H1 (cell line): ENCODE measurements around the gene LRRC26. TPM values are rescaled to one million over a fixed set of nuclear protein-coding genes. Genes with fewer than 3 reads are reported as not detected.

Experiments used
- CTCF ChIA-PET: fragments of 300-600 bp; sonication (Branson Sonifier 250); formaldehyde crosslinking; loops from one replicate; lab custom pipeline; 2021; ENCODE audit not compliant: partially characterized antibody; lab: Charles Lee
- POLR2A ChIA-PET: fragments of 300-600 bp; sonication (Branson Sonifier 250); formaldehyde crosslinking; loops from one replicate; lab custom pipeline; 2021; ENCODE audit warnings: inconsistent platforms; ENCODE audit not compliant: partially characterized antibody; lab: Charles Lee
- DNase-seq, 2 experiments: peaks; one replicate each; pipeline versions ENCODE4 v3.0.0 to v3.0.0-alpha.2; 2010 to 2022; ENCODE audit warnings: low spot score in 2 of 2, low read depth in 1 of 2, mixed read lengths in 1 of 2
- FAIRE-seq: peaks from 2 replicates; lab custom pipeline; 2011; peaks lifted over from hg19 to GRCh38; lab: Jason Lieb, UNC
- H2AFZ ChIP-seq: 2 replicates; pipeline ENCODE4 v1.8.1; 2012; ENCODE audit warnings: low read length, inconsistent platforms
- H2AK5ac ChIP-seq: 2 replicates; pipeline ENCODE4 v1.6.1; 2013; ENCODE audit warnings: low read depth, low read length
- H2BK120ac ChIP-seq: replicated peaks from 2 replicates; pipeline ENCODE3; 2013; ENCODE audit warnings: low read depth, low read length, inconsistent platforms
- H2BK12ac ChIP-seq: 2 replicates; pipeline ENCODE4 v1.6.1; 2013; ENCODE audit warnings: low read depth, low read length
- H2BK15ac ChIP-seq: 2 replicates; pipeline ENCODE4 v1.6.1; 2013; ENCODE audit warnings: low read length
- H2BK20ac ChIP-seq: 2 replicates; pipeline ENCODE4 v1.6.1; 2013; ENCODE audit warnings: low read length
- H2BK5ac ChIP-seq: 2 replicates; pipeline ENCODE4 v1.6.1; 2013; ENCODE audit warnings: low read depth, low read length
- H3K14ac ChIP-seq: 2 replicates; pipeline ENCODE4 v1.6.1; 2013; ENCODE audit warnings: inconsistent platforms; ENCODE audit not compliant: insufficient read length
- H3K18ac ChIP-seq: 2 replicates; pipeline ENCODE4 v1.6.1; 2013; ENCODE audit warnings: low read length; ENCODE audit errors: extremely low read depth
- H3K23ac ChIP-seq: 2 replicates; pipeline ENCODE4 v1.6.1; 2013; ENCODE audit warnings: inconsistent platforms; ENCODE audit not compliant: insufficient read length
- H3K23me2 ChIP-seq: 2 replicates; pipeline ENCODE4 v1.6.1; 2013; ENCODE audit warnings: low read depth, low read length
- H3K27ac ChIP-seq: 2 replicates; pipeline ENCODE4 v1.6.1; 2011; ENCODE audit warnings: low read depth, low read length, inconsistent platforms
- H3K27me3 ChIP-seq, 4 experiments: replicated peaks in 1 of 4; 1 replicate in 1 of 4; 2 replicates in 3 of 4; pipeline versions ENCODE4 v1.6.1 to v1.8.1; 2011 to 2013; ENCODE audit warnings: low read length in 3 of 4, mild to moderate bottlenecking in 3 of 4, inconsistent platforms in 2 of 4, mixed read lengths in 2 of 4, moderate library complexity in 1 of 4; ENCODE audit not compliant: control insufficient read depth in 3 of 4, insufficient read depth in 3 of 4; ENCODE audit errors: extremely low read depth in 1 of 4
- H3K36me3 ChIP-seq, 4 experiments: 2 replicates each; pipeline versions ENCODE4 v1.6.1 to v1.8.1; 2011 to 2013; ENCODE audit warnings: mild to moderate bottlenecking in 4 of 4, low read length in 3 of 4, moderate library complexity in 2 of 4, control low read depth in 1 of 4, inconsistent platforms in 1 of 4; ENCODE audit not compliant: insufficient read depth in 4 of 4, control insufficient read depth in 2 of 4
- H3K4ac ChIP-seq: replicated peaks from 2 replicates; pipeline ENCODE3; 2013; ENCODE audit warnings: low read length, low read depth, mixed read lengths, inconsistent platforms; ENCODE audit not compliant: insufficient read length
- H3K4me1 ChIP-seq, 4 experiments: replicated peaks in 1 of 4; 1 replicate in 1 of 4; 2 replicates in 3 of 4; pipeline versions ENCODE4 v1.6.1 to v1.8.1; 2011 to 2013; ENCODE audit warnings: low read length in 3 of 4, inconsistent platforms in 2 of 4, mixed read lengths in 1 of 4; ENCODE audit not compliant: insufficient read depth in 4 of 4, control insufficient read depth in 3 of 4
- H3K4me2 ChIP-seq, 2 experiments: 2 replicates each; pipeline versions ENCODE4 v1.6.1 to v1.8.1; 2011 to 2013; ENCODE audit warnings: low read depth in 2 of 2, low read length in 2 of 2, control low read depth in 1 of 2, inconsistent platforms in 1 of 2, mild to moderate bottlenecking in 1 of 2; ENCODE audit not compliant: insufficient read depth in 1 of 2
- H3K4me3 ChIP-seq, 4 experiments: fragments of 200-600, 300-600 bp in 1 of 4; sonication (generic), shearing (Covaris generic), sonication (Bioruptor Twin) in 1 of 4; 2 replicates each; pipeline versions ENCODE4 v1.5.1 to v1.8.1; 2011 to 2016; ENCODE audit warnings: low read length in 4 of 4, low read depth in 3 of 4, control low read depth in 2 of 4, inconsistent platforms in 2 of 4, mild to moderate bottlenecking in 2 of 4, mixed read lengths in 1 of 4, moderate library complexity in 1 of 4; ENCODE audit not compliant: insufficient read depth in 2 of 4; ENCODE audit errors: extremely low read depth in 1 of 4
- H3K56ac ChIP-seq: replicated peaks from 2 replicates; pipeline ENCODE3; 2013; ENCODE audit warnings: low read depth, mild to moderate bottlenecking, mixed read lengths, low read length, inconsistent platforms; ENCODE audit not compliant: insufficient read length
- H3K79me1 ChIP-seq: 2 replicates; pipeline ENCODE4 v1.6.1; 2013; ENCODE audit warnings: low read depth, low read length, control low read depth
- H3K79me2 ChIP-seq, 2 experiments: 2 replicates each; pipeline versions ENCODE4 v1.6.1 to v1.8.1; 2012 to 2013; ENCODE audit warnings: low read length in 2 of 2, mild to moderate bottlenecking in 2 of 2, inconsistent platforms in 1 of 2; ENCODE audit not compliant: insufficient read depth in 2 of 2, control insufficient read depth in 1 of 2
- H3K9ac ChIP-seq, 4 experiments: replicated peaks in 1 of 4; 1 replicate in 1 of 4; 2 replicates in 3 of 4; pipeline versions ENCODE4 v1.6.1 to v1.8.1; 2011 to 2013; ENCODE audit warnings: low read depth in 3 of 4, low read length in 3 of 4, control low read depth in 2 of 4, mild to moderate bottlenecking in 2 of 4, moderate library complexity in 2 of 4, inconsistent platforms in 1 of 4; ENCODE audit errors: extremely low read depth in 1 of 4
- H3K9me3 ChIP-seq, 2 experiments: 2 replicates each; pipeline versions ENCODE4 v1.6.1 to v1.8.1; 2012 to 2013; ENCODE audit warnings: mild to moderate bottlenecking in 2 of 2, moderate library complexity in 2 of 2, control low read depth in 1 of 2, inconsistent platforms in 1 of 2, low read depth in 1 of 2, low read length in 1 of 2, mixed read lengths in 1 of 2; ENCODE audit not compliant: insufficient read depth in 2 of 2
- H4K20me1 ChIP-seq, 2 experiments: replicated peaks in 1 of 2; 2 replicates each; pipeline versions ENCODE3 to v1.8.1; 2011 to 2013; ENCODE audit warnings: inconsistent platforms in 2 of 2, low read length in 2 of 2, mild to moderate bottlenecking in 1 of 2; ENCODE audit not compliant: insufficient read depth in 2 of 2, control insufficient read depth in 1 of 2
- H4K5ac ChIP-seq: 2 replicates; pipeline ENCODE4 v1.6.1; 2013; ENCODE audit warnings: low read length, low read depth, mixed read lengths, inconsistent platforms; ENCODE audit not compliant: insufficient read length
- H4K8ac ChIP-seq: 2 replicates; pipeline ENCODE4 v1.8.0; 2013; ENCODE audit warnings: mild to moderate bottlenecking, moderate library complexity, low read length, inconsistent platforms; ENCODE audit not compliant: insufficient read depth; ENCODE audit errors: extremely low read depth
- H4K91ac ChIP-seq: replicated peaks from 2 replicates; pipeline ENCODE3; 2013; ENCODE audit warnings: low read length, mixed read lengths, inconsistent platforms; ENCODE audit not compliant: insufficient read length
- CEBPB ChIP-seq: IDR thresholded peaks from 2 replicates; pipeline ENCODE4 v1.6.1; 2012; ENCODE audit warnings: low read depth, low read length
- CTBP2 ChIP-seq: IDR thresholded peaks from 2 replicates; pipeline ENCODE4 v1.7.0; 2011; ENCODE audit warnings: borderline replicate concordance, mild to moderate bottlenecking, moderate library complexity, mixed read lengths, low read length; ENCODE audit not compliant: insufficient read depth, insufficient read length
- WGBS, 2 experiments: shearing (Covaris generic) in 1 of 2; methylation state at CpG; one replicate each; pipeline versions ENCODE4 v1.1.6 to v1.1.7; 2013 to 2015; ENCODE audit warnings: low lambda C conversion rate in 2 of 2, mixed read lengths in 2 of 2, inconsistent platforms in 1 of 2, low coverage in 1 of 2, missing lambda C conversion rate in 1 of 2; ENCODE audit not compliant: insufficient replicate concordance in 2 of 2, insufficient coverage in 1 of 2, insufficient read length in 1 of 2; ENCODE audit errors: extremely low coverage in 1 of 2, missing lambda C conversion rate in 1 of 2; 5-methylcytosine and 5-hydroxymethylcytosine counted together
- polyA plus RNA-seq, 7 experiments: library from polyadenylated mRNA; depleted of rRNA in 3 of 7; stranded (reverse) in 5 of 7; unstranded in 2 of 7; fragments of >200 nt in 5 of 7; fragments of 200-250 nt in 2 of 7; gene quantifications; 1 replicate in 5 of 7; 2 replicates in 1 of 7; 4 replicates in 1 of 7; pipeline versions ENCODE4 v1.2.1 to v1.2.3, GENCODE V29; 2011 to 2013; ENCODE audit warnings: missing spikeins in 2 of 7, mixed read lengths in 2 of 7
- total RNA-seq: library from RNA; stranded (reverse); fragmentation: NEBNext Ultra II Directional; extraction: Animal tissue kit (Norgen Biotek cat#: 25700); gene quantifications from 2 replicates; pipeline ENCODE4 v1.2.1, GENCODE V29; 2021

The LRRC26 gene
- total and polyA plus RNA-seq, 2 of the 8 experiments (the other 6 are each of a cell fraction or from before 2014, with no cell fraction given), result 0.34 to 0.85 TPM

DNA sequence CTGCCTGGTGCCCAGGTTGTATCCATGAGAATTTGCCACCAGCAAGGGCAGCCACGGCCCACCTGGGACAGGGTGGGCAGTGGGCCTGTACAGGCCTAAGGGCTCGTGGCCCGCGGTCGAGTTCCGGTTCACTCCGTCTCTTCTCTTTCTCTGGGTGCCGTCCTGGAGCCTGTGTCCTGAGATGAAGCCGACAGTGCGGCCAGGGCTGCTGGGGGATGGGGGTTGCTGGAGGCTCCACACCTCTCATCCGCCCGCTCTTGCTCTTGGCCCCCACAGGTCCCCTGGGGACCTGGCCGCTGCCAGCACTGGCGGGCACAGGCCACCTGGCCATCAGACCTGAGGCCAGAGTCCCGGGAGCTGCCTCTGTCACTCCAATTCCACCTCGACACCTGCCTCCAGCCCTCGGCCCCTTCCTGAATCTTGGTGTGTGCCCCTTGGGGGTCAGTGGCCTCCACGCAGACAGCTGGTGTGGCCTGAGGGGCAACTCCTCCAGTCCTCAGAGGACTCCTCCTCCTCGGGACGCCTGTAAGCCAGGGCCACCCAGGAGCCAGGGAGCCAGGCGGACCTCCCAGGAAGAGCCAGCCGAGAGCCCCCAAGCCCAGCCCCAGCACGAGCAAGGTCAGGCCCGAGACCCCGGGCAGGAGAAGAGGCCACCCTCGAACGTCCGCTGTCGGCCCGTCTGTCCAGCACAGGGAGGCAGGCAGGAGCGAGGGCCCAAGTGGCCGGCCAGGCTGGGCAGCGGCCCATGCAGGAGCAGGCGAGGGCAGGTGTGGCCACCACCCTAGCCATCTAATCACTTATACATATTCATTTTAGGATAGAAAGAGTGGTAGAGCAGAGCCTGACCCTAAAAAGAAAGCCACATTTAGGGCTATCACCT is 5.2 kb downstream of the LRRC26 start:
- Histone ChIP-seq H2AFZ (no peak overlapping the region), H3K9ac (no peak overlapping the region), H4K91ac (no peak overlapping the region), H3K14ac (no peak overlapping the region), H3K9me3 (no peaks in the 10 kb centered on the region), H2BK15ac (no peak overlapping the region), H3K79me2 (no peaks in the 10 kb centered on the region), H3K4me1 (peaks cover 0 to 16% (median 13%) of the 10 kb centered on the region in 4 experiments; a peak in 6 of 7 replicates), H2BK12ac (no peak overlapping the region), H3K4me2 (no peak overlapping the region), H3K4ac (no peak overlapping the region), H3K56ac (no peak overlapping the region), H4K5ac (no peak overlapping the region), H2BK120ac (no peak overlapping the region), H3K18ac (no peak overlapping the region; the same call in 1 of the 2 replicates), H3K27ac (no peak overlapping the region), H4K20me1 (peaks cover 0 to 15% of the 10 kb centered on the region in 2 experiments), H3K23me2 (peaks cover 19% of the 10 kb centered on the region; the same call in 1 of the 2 replicates), H2BK5ac (no peak overlapping the region), H2AK5ac (no peak overlapping the region), H3K4me3 (no peak overlapping the region), H3K23ac (no peak overlapping the region), H2BK20ac (no peak overlapping the region), H4K8ac (no peak overlapping the region), H3K27me3 (peaks cover 63 to 98% (median 87%) of the 10 kb centered on the region in 4 experiments), H3K36me3 (no peaks in the 10 kb centered on the region; a peak in 1 of 8 replicates), H3K79me1 (no peaks in the 10 kb centered on the region; the same call in 1 of the 2 replicates)
- TF ChIP-seq CEBPB (no peak), CTBP2 (no peak)
- FAIRE-seq, result no peak
- POLR2A ChIA-PET, result interaction anchor here (2.9 kb wide), 1 partner anchor 35 kb away, joined by 12 read pairs; no protein-coding TSS in a partner anchor
- DNase-seq, result no peak
- WGBS, 2 experiments, result 94% methylated on average over 29 of the region's 34 CpGs; no CpG with 5 or more reads in 1 of the 2 experiments
- CTCF ChIA-PET, result interaction anchor here (1.0 to 4.0 kb wide), 4 partner anchors 11 to 101 kb away, joined by 3 to 16 read pairs (median 6); partner anchors contain the start of gene CYSRT1
